Heart right ventricle (tissue), 16 donors: Measurements from ENCODE around the gene KRTAP10-9. TPM values are rescaled to one million over a fixed set of nuclear protein-coding genes. Genes with fewer than 3 reads are reported as not detected.
A peak's percentile ranks its signal among the peaks of the same experiment; 100 is the strongest.
"Not testable (repeated sequence)": the region's sequence is repeated elsewhere in the genome, so short reads cannot be mapped to it uniquely, and the experiment has no call there.

Experiments
- ATAC-seq, 8 donors: fragments of 200-7000 bp; cut with Tn5 transposase; one replicate each; pipeline ENCODE4 v1.9.1; 2020; ENCODE audit warnings: mild to moderate bottlenecking in 8 of 8, moderate library complexity in 8 of 8, moderate number of reproducible peaks in 1 of 8
- DNase-seq, 2 donors: peaks; one replicate each; pipeline ENCODE4 v3.0.0-alpha.2; 2020
- H3K27ac ChIP-seq, 10 donors: fragments of 200-600 bp; sonication (generic) in 2 of 10; one replicate each; pipeline versions ENCODE4 v1.5.0 to v1.8.0; 2020 to 2022; ENCODE audit warnings: mild to moderate bottlenecking in 3 of 10
- H3K27me3 ChIP-seq, 7 donors: fragments of 200-600 bp; one replicate each; pipeline ENCODE4 v1.8.0; 2021 to 2022; ENCODE audit warnings: mild to moderate bottlenecking in 2 of 7
- H3K36me3 ChIP-seq, 9 donors: fragments of 200-600 bp; sonication (generic) in 1 of 9; one replicate each; pipeline versions ENCODE4 v1.5.0 to v1.8.0; 2020 to 2022; ENCODE audit warnings: mild to moderate bottlenecking in 2 of 9
- H3K4me1 ChIP-seq, 9 donors: fragments of 200-600 bp; sonication (generic) in 1 of 9; one replicate each; pipeline versions ENCODE4 v1.5.0 to v1.8.0; 2020 to 2022; ENCODE audit warnings: mild to moderate bottlenecking in 4 of 9
- H3K4me3 ChIP-seq, 10 donors: fragments of 200-600 bp; sonication (generic) in 2 of 10; one replicate each; pipeline versions ENCODE4 v1.5.0 to v1.8.0; 2020 to 2022; ENCODE audit warnings: mild to moderate bottlenecking in 7 of 10, moderate library complexity in 2 of 10
- H3K9me3 ChIP-seq, 11 donors: fragments of 200-600 bp in 10 of 11; sonication (generic) in 2 of 11; one replicate each; pipeline versions ENCODE4 v1.5.0 to v1.8.0; 2013 to 2022; ENCODE audit warnings: mild to moderate bottlenecking in 2 of 11, control low read depth in 1 of 11, moderate library complexity in 1 of 11
- WGBS, 2 donors: extraction: QIAGEN DNeasy Blood & Tissue Kit; methylation state at CpG; one replicate each; pipeline ENCODE4 v1.1.7; 2013; ENCODE audit warnings: inconsistent platforms in 1 of 2; 5-methylcytosine and 5-hydroxymethylcytosine counted together
- intact Hi-C, 10 donors: fragments of 100-400 bp; cut with DNase I; formaldehyde crosslinking; loops; one replicate each; pipeline versions ENCODE4 v1.11.1 to v1.14.2; 2022
- polyA plus RNA-seq, 2 donors: library from polyadenylated mRNA; stranded (reverse); fragments of 200-250 nt; gene quantifications; one replicate each; pipeline ENCODE4 v1.2.3, GENCODE V29; 2013
- total RNA-seq, 10 donors: library from RNA; stranded (reverse); fragmentation: NEBNext Ultra II Directional in 3 of 10; extraction: Animal tissue kit (Norgen Biotek cat#: 25700) in 3 of 10; gene quantifications; one replicate each; pipeline versions ENCODE4 v1.2.1 to v1.2.4, GENCODE V29; 2021 to 2023
- TF ChIP-seq, protein P1 (sequence below), 9 donors: fragments of 200-600 bp; sonication (generic) in 2 of 9; IDR thresholded peaks; one replicate each; pipeline versions ENCODE4 v1.5.0 to v1.8.0; 2021 to 2022; ENCODE audit warnings: antibody characterized with exemption in 9 of 9, mild to moderate bottlenecking in 5 of 9, moderate library complexity in 1 of 9
- donor health status: Arrhythmogenic right ventricular cardiomyopathy.
- donor health status: ischemic (EF 13 %, LVEDD 7.1; RV severe dilation, severe dysfunction).
- donor health status: healthy with polysubstance abuse.
- donor health status: DM: no; HTN: yes; CAD: no.
- donor health status: DM: no; HTN: no; CAD: no.
- donor health status: ischemic (EF 25% LVEDD 6.9; RV normal size, moderate dysfunction).
- donor health status: ischemic (EF 25% LVEDD 5.7; RV mildly dilated, moderate dysfunction).
- donor health status: healthy.
- donor health status: DM: yes; HTN: yes; CAD: no.
- donor health status: Ischemic cardiomyopathy.
- donor health status: ischemic (EF 35%, LVEDD 5.7; RV mildly dilated, moderate dysfunction).
- donor health status: nonischemic (EF 11% LVEDD 7.7; RV severe dilation, severe dysfunction).
- donor health status: DM: yes; HTN: yes; CAD: no.
- donor health status: PGD.
- donor health status: ischemic (EF 29% LVEDD 5.4; RV normal size, mild dysfunction).
- donor health status: nonischemic (EF 23%, LVEDD 6.1; RV moderate dilation, normal function).

KRTAP10-9 gene
- total and polyA plus RNA-seq, 12 donors, result not detected

DNA sequence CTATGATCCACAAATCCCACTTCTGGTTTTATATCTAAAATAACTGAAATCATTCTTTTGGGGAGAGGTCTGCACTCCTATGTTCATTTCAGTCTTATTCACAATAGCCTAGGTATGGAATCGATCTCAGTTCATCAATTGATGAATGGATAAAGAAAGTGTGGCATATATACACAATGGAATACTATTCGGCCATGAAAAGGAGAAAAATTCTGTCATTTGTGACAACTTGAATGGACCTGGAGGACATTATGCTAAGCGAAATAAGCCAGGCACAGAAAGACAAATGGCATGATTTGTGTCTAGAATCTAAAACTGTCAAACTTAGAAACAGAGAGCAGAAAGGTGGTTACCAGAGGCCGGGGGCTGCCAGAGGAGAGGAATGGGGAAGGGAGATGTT lies 20.4 kb upstream of the KRTAP10-9 start:
- DNase-seq, result no peak
- H3K9me3 ChIP-seq, result peaks cover 0 to 56% (median 14%) of the 10 kb centered on the region in 11 donors
- no peaks in the 10 kb centered on the region for H3K36me3 ChIP-seq
- 73 to 77% methylated on average over 4 of the region's 4 CpGs for WGBS, 2 donors
- TF ChIP-seq, protein P1, sequence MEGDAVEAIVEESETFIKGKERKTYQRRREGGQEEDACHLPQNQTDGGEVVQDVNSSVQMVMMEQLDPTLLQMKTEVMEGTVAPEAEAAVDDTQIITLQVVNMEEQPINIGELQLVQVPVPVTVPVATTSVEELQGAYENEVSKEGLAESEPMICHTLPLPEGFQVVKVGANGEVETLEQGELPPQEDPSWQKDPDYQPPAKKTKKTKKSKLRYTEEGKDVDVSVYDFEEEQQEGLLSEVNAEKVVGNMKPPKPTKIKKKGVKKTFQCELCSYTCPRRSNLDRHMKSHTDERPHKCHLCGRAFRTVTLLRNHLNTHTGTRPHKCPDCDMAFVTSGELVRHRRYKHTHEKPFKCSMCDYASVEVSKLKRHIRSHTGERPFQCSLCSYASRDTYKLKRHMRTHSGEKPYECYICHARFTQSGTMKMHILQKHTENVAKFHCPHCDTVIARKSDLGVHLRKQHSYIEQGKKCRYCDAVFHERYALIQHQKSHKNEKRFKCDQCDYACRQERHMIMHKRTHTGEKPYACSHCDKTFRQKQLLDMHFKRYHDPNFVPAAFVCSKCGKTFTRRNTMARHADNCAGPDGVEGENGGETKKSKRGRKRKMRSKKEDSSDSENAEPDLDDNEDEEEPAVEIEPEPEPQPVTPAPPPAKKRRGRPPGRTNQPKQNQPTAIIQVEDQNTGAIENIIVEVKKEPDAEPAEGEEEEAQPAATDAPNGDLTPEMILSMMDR (IDR thresholded peaks at IDR 0.05), result no peak
- H3K27ac ChIP-seq, result no peak overlapping the region
- ATAC-seq, result no peak
- peaks cover 0 to 21% (median 12%) of the 10 kb centered on the region in 7 donors for H3K27me3 ChIP-seq
- intact Hi-C loops, result no loop called here
- no peak overlapping the region for H3K4me3 ChIP-seq
- H3K4me1 ChIP-seq, result no peaks in the 10 kb centered on the region

DNA sequence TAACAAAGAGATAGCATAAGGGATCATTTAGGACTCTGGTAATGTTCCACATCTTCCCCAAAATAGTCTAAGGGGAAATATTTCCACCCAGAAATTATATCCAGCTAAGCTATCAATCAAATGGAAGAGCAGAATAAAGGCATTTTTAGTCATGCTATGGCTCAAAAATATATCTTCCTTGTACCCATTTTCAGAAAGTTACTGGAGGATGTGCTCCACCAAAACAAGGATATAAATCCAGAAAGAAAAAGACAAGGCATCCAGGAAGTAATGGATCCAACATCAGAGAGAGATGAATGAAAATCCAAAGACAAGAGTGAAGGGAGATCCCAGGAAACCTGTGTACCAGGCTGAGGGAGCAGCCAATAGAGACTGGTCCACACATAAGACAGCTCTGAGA lies 17.7 kb upstream of the KRTAP10-9 start:
- no peak overlapping the region for H3K27ac ChIP-seq
- H3K9me3 ChIP-seq, result peaks cover 0 to 58% (median 14%) of the 10 kb centered on the region in 11 donors
- ATAC-seq (no peak), DNase-seq (no peak)
- TF ChIP-seq, protein P1 (IDR thresholded peaks at IDR 0.05), result no peak
- no peak overlapping the region for H3K4me3 ChIP-seq
- H3K36me3 ChIP-seq, result no peaks in the 10 kb centered on the region
- no peaks in the 10 kb centered on the region for H3K4me1 ChIP-seq
- peaks cover 0 to 24% (median 5%) of the 10 kb centered on the region in 7 donors for H3K27me3 ChIP-seq
- intact Hi-C loops, result no loop called here

DNA sequence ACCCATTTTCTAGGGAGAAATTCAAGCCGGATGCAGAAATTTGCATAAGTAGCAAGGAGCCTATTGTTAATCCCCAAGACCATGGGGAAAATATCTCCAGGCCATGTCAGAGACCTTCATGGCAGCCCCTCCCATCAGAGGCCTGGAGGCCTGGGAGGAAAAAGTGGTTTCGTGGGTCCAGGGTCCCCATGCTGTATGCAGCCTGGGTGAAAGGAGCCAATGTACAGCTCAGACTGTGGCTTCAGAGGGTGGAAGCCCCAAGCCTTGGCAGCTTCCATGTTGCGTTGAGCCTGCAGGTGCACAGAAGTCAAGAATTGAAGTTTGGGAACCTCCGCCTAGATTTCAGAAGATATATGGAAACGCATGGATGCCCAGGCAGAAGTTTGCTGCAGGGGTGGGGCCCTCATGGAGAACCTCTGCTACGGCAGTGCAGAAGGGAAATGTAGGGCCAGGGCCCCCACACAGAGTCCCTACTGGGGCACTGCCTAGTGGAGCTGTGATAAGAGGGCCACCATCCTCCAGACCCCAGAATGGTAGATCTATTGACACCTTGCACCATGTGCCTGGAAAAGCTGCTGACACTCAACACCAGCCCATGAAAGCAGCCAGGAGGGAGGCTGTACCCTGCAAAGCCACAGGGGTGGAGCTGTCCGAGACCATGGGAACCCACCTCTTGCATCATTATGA lies 16.6 kb upstream of the KRTAP10-9 start:
- DNase-seq, H3K36me3 ChIP-seq, ATAC-seq, H3K27ac ChIP-seq, H3K4me3 ChIP-seq, H3K4me1 ChIP-seq: not testable (repeated sequence)
- peaks cover 0 to 53% (median 14%) of the 10 kb centered on the region in 11 donors for H3K9me3 ChIP-seq
- peaks cover 0 to 30% (median 3%) of the 10 kb centered on the region in 7 donors for H3K27me3 ChIP-seq
- WGBS, 2 donors, result 92 to 93% methylated on average over 7 of the region's 7 CpGs
- intact Hi-C loops, result loop anchor here in 1 of 10 donors (10.0 kb wide), 1 partner anchor 135 kb away; no protein-coding TSS in a partner anchor

DNA sequence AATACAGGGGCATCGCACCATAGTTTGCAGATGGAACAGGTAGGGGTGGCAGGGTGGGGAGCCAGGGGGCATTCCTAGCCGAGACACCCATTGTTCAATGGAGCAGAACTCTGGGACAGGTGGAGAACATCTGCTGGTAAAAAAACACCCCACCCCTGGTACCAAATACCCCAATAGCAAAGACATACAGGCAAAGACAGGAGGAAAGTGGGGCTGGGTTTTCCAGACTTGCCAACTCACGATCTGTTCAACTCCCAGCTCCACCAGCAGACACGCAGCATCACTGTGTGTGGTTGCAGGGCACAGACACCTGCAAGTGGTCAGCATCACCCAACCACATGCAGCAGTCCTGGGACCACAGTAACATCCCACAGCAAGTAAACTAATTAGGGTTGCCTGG lies 15.3 kb upstream of the KRTAP10-9 start:
- H3K36me3 ChIP-seq, result no peaks in the 10 kb centered on the region
- ATAC-seq, result no peak
- H3K27ac ChIP-seq, result no peak overlapping the region
- 83 to 86% methylated on average over 4 of the region's 4 CpGs for WGBS, 2 donors
- peaks cover 0 to 35% (median 5%) of the 10 kb centered on the region in 7 donors for H3K27me3 ChIP-seq
- no peak overlapping the region for H3K4me3 ChIP-seq
- H3K9me3 ChIP-seq, result peaks cover 0 to 47% (median 14%) of the 10 kb centered on the region in 11 donors
- TF ChIP-seq, protein P1 (IDR thresholded peaks at IDR 0.05), result no peak
- intact Hi-C loops, result loop anchor here in 1 of 10 donors (10.0 kb wide), 1 partner anchor 133 kb away; no protein-coding TSS in a partner anchor
- H3K4me1 ChIP-seq, result no peaks in the 10 kb centered on the region
- DNase-seq, result no peak

DNA sequence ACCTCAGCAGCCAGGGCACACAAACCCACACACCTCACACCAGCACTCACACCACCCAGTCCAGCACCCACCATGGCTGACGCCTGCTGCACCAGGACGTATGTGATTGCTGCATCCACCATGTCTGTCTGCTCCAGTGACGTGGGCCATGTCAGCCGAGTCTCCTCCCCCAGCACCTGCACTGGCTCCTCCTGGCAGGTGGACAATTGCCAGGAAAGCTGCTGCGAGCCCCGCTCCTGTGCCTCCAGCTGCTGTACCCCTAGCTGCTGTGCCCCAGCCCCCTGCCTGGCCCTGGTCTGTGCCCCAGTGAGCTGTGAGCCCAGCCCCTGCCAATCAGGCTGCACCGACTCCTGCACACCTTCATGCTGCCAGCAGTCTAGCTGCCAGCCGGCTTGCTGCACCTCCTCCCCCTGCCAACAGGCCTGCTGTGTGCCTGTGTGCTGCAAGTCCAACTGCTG lies 14.8 kb upstream of the KRTAP10-9 start, which contains the start of gene KRTAP10-8:
KRTAP10-8 (plus strand) TSS at position 51 of the 458 bp plus-strand sequence; CDS start at position 73, 22 bp downstream.
- WGBS, 2 donors, result 89 to 90% methylated on average over 8 of the region's 8 CpGs
- peaks cover 0 to 42% (median 14%) of the 10 kb centered on the region in 11 donors for H3K9me3 ChIP-seq
- H3K27ac ChIP-seq, result no peak within 1 kb of the TSS
- H3K36me3 ChIP-seq, result no peaks in the 10 kb centered on the region
- ATAC-seq (peak in 1 of 8 donors; percentile 34), DNase-seq (no peak)
- no peak within 1 kb of the TSS for H3K4me3 ChIP-seq
- peaks cover 0 to 35% (median 5%) of the 10 kb centered on the region in 7 donors for H3K27me3 ChIP-seq
- H3K4me1 ChIP-seq, result no peaks in the 10 kb centered on the region
- intact Hi-C loops, result loop anchor here in 1 of 10 donors (10.0 kb wide), 1 partner anchor 133 kb away; no protein-coding TSS in a partner anchor
- TF ChIP-seq, protein P1 (IDR thresholded peaks at IDR 0.05), result no peak
